Stimulated activated CD8-positive, alpha-beta memory T cell treated with anti-CD3 and anti-CD28 coated beads, Interleukin-12 subunit alpha, Interleukin-12 subunit beta, amount 100 ng/mL, for 1 hour (primary cell): Measurements from ENCODE around the gene EEPD1.

Source experiments
- DNase-seq: peaks from one replicate; pipeline ENCODE4 v3.0.0-alpha.2; 2020; ENCODE audit warnings: low read depth

The EEPD1 gene

GRCh38 chr7:36336390-36336789 lies 183.3 kb downstream of the EEPD1 start:
- no peak for DNase-seq

- DNase-seq = no peak
Measured at GRCh38 chr7:36338256-36338655, 185.2 kb downstream of the EEPD1 start.

- DNase-seq = no peak
Measured at GRCh38 chr7:36343548-36343947, 190.5 kb downstream of the EEPD1 start.

GRCh38 chr7:36344622-36345021 lies 191.6 kb downstream of the EEPD1 start:
- DNase-seq = no peak

- no peak for DNase-seq
Measured at GRCh38 chr7:36346260-36346831, 193.3 kb downstream of the EEPD1 start.

GRCh38 chr7:36348256-36348655 lies 195.2 kb downstream of the EEPD1 start:
- DNase-seq = no peak

GRCh38 chr7:36348771-36349170 lies 195.7 kb downstream of the EEPD1 start:
- DNase-seq = no peak

- no peak for DNase-seq
Measured at GRCh38 chr7:36349626-36350025, 196.6 kb downstream of the EEPD1 start.
